NCI-H1048 (cell line): Measurements from ENCODE around the gene BRINP1.

Source experiments
- DNase-seq: peaks from one replicate; lab custom pipeline; 2025; lab: John Stamatoyannopoulos, UW

BRINP1 gene

DNA sequence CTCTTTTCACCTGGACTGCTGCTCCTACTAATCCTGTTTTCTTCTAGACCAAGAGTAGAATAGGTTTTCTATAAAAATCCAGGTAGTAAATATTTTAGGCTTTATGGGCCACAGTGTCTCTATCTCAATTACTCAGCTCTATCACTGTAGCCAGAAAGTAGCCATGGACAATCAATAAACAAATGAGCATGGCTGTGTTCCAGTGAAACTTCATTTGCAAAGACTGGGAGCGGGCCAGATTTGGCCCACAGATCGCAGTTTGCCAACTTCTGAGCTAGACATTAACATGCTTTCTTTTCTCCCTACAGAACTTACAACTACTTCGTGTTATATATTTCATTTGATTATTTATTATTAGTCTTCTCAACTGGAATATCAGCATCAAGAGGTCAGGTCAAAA is 30.2 kb downstream of the BRINP1 start:
- DNase-seq, result no peak

DNA sequence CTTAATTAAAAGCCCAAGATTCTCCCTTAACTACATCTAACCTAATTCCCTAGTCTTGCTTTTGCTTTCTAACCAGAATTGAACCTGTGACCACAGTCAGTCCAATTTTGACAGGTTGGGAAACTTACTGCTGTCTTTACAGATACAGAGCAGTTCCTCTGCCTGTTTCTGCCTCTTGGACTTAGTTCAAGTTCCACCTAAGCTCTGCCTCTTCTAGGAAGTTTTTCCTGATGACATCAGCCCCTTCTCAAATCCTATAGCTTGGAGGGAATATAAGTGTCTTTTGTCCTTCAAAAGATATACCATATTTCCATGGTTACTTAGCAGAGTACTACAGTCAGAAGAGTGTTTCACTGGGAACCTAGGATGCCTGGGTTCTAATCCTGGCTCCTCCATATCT is 31.7 kb downstream of the BRINP1 start:
- no peak for DNase-seq

DNA sequence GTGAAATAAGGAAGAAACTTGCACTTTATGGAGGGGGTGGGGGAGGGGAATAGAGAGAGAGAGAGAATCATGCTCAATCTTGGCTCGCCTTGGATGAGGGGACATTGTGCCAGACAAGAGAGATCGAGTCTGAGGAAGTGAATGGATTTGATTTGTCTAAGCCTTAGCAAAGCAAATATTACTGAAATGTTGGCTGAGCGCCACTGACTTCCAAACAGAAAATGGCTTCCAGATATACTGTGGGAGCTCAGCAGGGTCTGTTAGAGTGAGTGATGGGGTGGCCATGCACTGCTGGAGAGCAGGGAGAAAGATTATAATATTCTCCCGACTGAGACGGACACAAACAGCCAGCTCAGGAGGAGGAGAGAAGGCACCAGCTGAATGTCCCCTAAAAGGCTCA is 34.5 kb downstream of the BRINP1 start:
- DNase-seq, result no peak

DNA sequence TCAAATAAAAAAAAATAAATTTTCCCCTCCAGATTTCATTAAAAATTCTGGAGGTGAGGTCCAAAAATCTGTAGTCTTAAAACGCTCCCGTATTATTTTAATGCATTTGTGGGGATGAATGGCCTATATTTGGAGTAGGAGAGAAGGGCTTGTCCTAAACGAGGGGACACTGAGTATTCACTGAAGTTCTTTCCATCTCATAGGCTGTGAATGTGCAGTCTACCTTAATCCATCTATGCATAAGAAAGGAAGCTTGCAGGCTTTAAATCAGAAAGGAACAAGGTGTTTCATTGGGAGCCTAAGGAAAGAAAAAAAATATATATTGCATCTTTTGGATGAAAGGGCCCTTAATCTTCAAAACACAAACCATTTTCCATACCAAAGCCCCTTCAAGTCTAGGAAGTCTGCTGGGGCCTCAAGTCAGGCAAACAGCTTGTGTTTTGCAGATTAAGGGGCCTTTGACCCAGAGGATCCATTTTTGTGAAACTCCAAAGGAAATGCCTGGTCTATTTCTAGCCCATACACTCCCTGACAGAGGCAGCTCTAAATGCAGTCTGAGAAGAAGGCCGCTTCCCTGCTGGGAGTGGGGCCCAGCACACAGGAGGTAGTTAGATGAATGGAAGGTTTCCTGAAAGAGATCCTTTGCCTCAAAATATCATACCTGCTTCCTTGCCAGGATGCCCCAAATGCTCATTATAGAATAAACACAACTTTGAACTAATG is 35.6 kb downstream of the BRINP1 start:
- no peak for DNase-seq

DNA sequence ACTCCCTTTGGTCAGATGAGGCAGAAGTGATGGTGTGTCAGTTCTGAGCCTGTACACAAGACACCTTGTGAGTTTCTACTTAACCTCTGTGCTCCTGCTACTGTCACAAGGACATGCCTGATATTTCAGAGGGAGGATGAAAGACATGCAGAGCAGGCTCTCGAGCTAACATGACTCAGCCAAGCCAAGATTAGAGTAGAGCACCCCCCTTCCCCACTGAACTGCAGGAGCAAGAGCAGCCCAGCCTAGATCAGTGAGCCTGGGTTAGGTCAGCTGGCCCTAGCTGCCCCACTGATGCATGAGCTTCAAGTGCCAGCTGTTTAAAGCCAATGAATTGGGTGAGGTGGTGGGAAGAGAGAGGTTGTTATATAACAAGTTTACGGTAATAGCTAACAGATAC is 36.7 kb downstream of the BRINP1 start:
- no peak for DNase-seq

DNA sequence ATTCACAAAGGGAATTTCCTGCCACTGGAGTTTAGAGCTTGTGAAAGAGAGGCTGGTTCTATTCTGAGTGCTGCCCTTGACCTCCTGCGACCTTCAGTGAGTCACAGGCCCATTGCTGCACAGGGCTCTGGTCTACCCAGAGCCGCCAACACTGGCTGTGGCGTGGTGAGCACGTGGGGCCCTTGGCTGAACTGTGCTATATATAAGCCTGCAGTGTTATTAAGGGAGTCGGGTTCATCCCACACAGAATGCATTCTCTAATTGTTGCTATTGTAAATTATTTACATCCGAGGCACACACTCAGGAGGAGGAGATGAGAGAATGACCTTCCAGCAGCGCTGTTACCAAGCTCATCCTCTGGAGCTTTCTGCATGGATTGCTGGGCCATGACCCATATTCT is 47.1 kb downstream of the BRINP1 start:
- DNase-seq, result no peak

DNA sequence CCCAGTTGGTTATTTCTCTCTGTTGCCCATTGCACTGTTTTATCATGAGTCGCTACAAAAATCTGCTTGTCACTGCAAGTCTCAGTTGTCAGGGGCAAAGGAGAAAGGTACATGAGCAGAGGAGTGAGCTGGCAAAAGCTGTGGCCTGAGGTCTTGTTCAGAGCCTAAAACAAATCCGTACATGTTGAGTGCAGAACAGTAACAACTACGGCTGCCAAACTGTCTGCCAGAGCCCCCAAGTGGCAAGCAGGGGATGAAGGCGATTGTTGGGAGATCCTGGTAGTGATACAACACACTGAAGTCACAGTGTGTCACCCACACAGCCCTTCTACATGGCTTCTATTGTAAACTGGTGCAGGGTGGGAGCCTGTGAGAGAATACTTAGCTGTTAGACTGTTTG is 50.9 kb downstream of the BRINP1 start:
- no peak for DNase-seq

DNA sequence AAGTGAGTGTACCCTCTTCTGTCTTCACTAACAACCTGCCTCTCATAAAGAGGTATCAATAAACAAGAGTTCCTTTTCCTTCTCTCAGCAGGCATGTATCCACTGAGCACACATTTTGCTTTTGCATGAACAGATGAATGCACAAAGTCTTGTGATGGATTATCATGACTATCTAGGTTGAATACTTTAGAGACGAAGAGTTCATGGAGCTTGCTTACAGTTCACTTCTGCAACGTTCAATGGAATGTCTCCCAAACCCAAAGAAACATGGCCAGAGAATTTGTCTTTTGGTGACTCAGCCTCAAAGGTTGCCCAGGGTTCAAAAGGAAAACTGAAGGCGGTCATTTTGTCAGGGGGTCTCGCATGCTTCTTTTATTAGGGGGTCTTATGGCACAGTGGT is 55.4 kb downstream of the BRINP1 start:
- no peak for DNase-seq

DNA sequence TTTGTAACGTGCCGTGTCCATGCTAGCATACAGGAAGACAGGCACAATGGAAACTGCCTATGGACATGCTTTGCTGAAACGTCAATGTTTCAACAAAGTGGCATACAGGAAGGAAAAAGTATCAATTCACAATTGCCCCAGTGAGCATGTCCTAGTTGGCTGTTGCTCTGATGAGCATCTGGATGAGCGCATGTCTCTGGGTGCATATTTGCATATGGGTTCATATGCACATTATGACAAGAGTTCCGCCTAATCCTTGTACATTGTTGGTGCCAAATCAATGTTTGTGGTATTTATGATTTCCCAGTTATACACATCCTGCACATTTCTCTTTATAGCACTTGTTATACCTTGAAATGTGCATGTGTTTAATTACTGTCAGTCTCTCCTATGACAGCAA is 58.5 kb downstream of the BRINP1 start:
- no peak for DNase-seq

DNA sequence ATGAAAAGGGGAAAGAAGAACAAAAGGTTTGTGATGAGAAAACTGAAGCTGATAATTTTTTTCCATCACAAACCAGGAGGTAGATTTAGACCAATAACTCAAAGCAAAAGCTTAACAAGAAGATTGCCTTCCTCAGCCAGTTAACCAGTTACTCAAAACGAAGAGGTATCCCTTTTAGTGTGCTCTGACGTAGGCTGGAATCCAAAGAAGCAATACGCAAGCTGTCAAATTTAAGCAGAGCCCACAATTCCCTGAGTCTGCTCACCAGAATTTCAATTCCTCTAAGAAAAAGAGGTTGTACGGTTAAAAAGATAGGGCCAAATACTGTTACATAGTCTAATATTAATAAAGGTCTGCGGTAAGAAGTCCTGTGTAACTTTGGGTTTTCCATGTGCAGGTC is 61.8 kb downstream of the BRINP1 start:
- no peak for DNase-seq

DNA sequence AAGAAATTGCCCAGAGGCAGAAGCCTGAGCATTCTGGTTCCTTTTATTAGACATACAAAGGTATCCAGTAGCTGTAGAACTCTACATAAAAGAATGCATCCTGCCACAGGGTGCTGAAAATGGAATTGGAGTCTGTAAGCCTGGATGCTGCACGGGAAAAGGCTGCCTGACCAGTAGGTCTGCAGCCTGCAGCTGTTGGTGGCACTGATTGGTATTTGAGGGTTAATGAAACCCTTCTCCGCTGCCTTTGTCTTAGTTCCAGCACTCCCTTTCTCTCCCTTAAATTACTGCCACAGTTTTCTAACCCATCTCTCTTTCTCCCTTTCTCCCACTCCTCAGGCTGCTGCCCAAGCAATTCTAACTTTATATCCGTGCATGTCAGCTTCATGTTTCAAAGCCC is 64.7 kb downstream of the BRINP1 start:
- no peak for DNase-seq

DNA sequence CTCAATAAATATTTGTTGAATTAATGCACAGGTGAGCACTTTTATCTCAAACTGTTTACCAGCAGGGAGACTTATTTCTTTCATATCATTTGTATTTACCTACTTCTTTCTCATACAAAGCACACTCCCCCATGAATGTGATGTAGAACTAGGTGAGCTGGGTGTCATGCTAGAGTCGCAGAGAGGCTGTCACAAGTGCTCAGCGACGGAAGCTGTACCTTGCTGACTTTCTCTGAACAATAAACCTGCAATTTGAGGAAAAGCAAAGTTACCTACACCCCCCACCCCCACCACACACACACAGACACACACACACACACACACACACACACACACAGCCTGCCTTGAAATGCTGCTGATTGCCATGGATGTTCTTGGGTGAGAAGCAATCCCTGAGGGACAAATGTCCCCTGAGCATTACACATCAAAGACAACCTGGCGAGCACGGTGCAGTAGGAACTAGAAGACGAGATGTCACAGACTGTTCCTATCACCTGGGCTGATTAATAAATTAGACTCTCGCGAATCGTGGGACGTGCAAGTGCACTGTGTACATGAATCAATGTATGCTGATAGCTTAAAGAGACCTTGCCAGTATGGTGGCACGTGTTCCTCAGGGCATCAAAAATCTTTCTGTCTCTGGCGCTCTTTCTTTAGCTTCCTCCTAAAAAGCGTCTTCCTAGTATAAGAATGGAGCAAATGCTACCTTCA is 66.1 kb downstream of the BRINP1 start:
- no peak for DNase-seq

DNA sequence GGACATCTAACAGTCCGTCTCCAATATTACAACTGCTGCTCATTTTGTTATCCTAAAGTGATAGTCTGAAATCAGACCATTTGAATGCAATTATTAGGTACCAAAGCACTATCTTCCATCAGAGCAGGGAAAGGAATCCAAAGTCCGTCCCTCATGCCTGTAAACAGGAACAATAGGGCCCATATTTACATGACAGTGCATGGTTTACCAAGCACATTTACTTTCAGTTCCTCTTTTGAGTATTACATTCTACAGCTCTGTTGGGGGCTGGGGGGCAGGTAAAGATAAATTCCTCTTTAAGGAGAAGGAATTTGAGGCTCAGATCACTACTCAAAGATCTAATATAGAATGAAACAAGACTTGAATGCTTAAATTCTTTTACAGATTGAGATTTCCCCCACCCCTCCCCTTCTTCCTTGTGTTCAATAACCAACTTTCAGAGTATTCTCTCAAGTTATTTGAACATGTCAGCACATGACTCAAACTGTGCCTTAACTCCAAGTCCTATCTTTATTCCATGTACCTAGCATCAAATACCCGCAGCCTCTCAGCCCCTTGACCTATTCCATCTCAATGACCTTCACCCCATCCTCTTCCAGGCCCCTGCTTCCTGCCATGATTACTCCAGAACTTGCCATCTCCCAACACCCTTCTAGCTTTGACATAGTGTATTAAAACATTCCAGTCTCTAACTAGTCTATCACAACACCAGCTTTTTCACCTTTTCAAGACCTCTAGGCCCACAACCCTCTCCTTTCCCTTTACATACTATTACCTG is 71.0 kb downstream of the BRINP1 start:
- no peak for DNase-seq

DNA sequence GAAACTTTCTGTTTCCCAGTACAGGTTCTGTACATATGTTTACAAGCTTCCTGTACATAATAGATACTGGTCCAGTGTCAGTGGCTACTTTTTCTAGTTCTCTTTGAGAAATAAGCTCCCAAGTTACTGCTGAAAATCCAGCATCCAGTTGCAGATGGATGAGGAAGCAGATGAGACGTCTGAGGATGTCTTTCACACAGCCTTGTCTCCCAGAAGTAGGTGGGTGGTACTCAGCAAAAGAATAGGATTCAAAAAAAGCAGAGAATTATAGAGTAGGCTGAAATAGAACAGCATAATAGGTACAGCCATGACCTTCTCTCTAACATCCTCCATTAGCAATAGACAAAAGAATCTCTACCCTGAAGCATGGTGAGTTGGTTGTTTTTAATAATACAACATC is 77.7 kb downstream of the BRINP1 start:
- no peak for DNase-seq

DNA sequence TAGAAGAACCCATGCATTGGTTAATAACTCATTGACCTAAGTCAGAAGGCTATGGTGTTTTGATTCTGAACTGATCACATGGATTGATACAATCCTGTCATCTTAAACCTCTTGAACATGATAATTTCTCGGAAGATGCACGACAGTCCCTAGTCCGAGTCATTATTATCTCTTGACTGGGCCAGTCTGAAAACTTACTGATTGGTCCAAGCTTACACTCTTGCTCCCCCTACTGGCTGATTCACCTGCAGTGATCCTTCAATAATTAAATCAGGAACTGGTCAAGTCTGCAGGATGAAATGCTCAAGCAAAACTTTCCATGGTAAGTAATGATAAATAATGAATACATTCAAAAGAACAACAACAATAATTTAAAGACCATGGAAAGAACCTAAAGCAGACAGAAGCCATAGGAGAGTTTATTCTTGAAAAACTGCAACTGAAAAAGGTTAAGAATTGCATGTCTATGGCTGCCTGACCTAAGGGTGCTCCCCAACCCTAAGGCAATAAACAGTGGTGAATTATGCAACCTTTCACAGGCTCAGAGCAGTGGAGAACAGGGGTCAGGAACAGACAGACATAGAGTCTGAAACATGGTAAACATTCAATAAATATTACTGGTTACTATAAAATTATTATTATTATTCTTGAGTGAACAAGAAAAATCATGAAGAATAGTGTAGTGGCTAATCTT is 79.3 kb downstream of the BRINP1 start:
- no peak for DNase-seq

DNA sequence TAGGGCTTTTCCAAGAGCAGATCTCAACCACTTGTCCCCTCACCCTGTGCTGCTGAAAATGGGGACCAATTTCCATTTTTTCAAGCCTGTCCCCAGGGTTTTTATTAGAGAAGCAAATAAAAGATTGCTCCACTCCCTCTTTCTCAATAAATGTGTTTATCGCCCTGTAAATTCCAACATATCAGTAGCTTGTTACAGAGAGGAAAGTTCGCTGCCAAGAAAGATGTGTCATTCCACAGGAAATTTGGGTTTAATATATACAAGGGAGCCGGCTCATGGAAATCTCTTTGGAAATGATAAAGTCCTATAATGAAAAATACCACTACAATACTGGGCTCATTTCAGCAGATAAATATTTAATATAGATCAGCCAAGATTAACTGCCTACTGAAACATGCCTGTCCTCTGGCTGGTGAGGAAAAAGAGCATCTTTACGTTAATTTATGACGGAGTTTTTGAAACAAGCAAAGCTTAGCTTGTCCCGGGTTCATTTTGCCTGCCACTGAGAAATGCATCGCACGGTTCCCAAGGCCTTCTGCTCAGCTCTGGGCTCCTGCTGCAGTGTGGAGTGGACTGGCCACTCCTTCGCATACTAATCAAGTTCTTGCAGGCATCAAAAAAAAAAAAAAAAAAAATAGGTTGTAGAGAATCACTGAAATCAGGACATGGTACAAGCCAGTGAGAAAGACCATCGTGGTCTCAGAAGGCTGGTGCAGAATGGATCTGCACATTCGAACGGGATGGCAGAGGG is 84.5 kb downstream of the BRINP1 start:
- no peak for DNase-seq

DNA sequence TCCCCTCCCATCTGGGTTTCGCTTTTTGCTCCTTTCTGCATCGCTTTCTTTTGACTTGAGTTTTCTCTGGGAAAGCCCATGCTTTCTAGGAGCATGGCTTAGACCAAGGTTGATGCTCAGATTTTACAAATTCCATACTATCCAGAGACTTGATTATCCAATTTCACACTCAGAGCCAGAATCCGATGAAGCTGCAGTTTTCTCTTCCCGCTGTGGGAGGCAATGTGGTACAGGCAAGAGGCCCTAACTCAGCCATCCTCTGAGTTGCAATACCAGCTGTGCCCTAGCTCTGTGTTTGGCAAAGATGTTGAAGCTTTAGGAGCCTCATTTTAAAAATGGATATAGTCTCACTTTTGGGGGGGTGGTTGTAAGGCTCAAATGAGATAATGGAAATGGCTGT is 85.1 kb downstream of the BRINP1 start:
- DNase-seq, result no peak

DNA sequence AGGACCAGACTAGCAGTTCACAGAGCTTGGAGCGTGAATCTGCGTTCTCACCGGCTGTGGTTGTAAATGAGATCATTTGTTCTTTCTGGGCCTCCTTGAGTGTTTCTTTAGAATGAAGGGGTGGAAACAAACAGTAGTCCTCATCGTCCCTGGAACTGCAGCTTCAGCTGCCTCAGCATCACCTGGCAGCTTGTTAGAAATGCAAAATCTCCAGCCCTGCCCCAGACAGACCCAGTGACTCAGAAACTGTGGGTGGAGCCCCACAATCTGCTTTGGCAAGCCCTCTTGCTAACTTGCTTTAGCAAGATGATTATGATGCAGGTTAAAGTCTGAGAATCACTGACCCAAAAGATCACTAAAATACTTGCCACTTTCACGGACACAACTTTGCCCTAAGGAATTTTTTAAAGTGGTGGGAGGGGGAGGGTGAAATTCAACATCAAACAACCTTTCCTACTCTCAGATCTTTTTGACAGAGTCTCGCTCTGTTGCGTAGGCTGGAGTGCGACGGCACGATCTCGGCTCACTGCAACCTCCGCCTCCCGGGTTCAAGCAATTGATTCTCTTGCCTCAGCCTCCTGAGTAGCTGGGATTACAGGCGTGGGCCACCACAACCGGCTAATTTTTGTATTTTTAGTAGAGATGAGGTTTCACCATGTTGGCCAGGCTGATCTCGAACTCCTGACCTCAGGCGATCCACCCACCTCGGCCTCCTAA is 86.0 kb downstream of the BRINP1 start:
- no peak for DNase-seq

DNA sequence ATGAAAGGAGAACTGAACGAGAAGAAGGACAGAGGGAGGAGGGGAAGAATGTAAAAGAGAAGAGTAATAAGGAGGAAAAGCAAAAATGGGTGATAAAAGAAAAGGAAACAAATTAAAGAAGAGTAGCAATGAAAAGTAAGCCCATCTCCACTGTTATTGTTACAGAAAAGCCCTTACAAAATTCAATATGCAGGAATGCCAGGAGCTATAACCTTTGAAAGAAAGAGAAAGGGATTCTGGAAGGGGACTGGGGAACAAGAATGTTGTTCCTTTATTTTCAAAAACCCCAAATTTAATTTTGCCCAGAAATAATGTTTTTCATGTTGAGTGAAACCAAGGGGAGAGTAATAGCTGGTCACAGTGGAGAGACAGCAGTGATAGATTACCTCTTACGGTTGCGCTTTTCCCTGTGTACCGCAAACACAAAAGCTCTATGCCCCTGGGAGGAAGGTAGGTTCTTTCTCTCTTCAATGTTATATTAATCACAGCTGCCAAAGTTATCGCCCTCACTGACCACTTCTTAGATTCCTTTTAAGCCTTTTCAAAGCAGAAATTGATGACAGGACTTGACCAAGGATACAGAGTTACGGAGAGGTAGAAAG is 86.7 kb downstream of the BRINP1 start:
- no peak for DNase-seq

DNA sequence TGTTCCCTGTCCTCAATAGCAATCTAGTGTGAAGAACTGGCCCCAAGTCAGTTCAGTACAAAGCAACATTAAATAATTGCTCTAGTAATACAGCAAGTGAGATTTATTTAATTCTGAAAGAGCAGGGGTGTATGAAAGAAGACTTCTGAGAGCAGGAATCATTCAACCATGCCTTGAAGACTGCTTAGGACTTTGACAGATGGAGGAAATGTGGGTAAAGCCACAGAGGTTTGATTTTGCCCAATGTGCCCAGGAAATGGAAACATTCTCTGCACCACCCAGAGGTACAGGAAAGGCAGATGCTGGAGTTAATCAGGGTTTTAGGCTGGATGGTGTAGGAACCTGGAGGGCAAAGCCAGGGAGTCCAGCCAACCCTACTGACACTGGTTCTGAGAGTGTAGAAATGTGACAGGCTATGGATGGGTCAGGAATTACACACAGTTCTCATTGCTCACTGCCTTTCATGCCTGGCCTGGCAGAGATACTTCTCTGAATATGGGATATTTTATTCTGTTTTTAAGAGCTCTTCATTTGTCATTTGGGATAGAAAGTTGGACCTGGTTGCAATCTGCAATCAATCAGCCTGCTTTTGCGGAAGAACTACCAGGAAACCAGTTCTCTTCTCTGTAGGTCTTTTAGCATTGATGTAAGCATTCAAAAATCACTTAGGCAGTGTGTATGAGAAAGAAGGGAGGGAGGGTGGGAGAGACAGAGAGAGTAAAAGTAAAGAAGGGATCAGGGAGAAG is 88.3 kb downstream of the BRINP1 start:
- no peak for DNase-seq
